HG03064 (cell line): Measurements from ENCODE around the gene SRCAP.
A peak's percentile ranks its signal among the peaks of the same experiment; 100 is the strongest.
"Not testable (repeated sequence)": the region's sequence is repeated elsewhere in the genome, so short reads cannot be mapped to it uniquely, and the experiment has no call there.

Source experiments
- ATAC-seq: cut with Tn5 transposase; IDR thresholded peaks from one replicate; pipeline ENCODE4 v1.9.1; 2021; ENCODE audit warnings: low read depth; ENCODE audit not compliant: unreplicated experiment

SRCAP gene

GRCh38 chr16:30697264-30698138, 1.5 kb upstream of the SRCAP start:
- peak; percentile 77 for ATAC-seq

GRCh38 chr16:30698139-30698815, 694 bp upstream of the SRCAP start:
- ATAC-seq: peak; percentile 59

GRCh38 chr16:30699615-30700099, 686 bp downstream of the SRCAP start:
- ATAC-seq: no peak

- no peak for ATAC-seq
Measured at GRCh38 chr16:30700491-30700890, 1.5 kb downstream of the SRCAP start.

- ATAC-seq: no peak
Measured at GRCh38 chr16:30700971-30701370, 2.0 kb downstream of the SRCAP start.

- ATAC-seq: not testable (repeated sequence)
Measured at GRCh38 chr16:30703071-30703470, 4.1 kb downstream of the SRCAP start.

GRCh38 chr16:30703971-30704370, 5.0 kb downstream of the SRCAP start:
- no peak for ATAC-seq

GRCh38 chr16:30706046-30706445, 7.1 kb downstream of the SRCAP start:
- no peak for ATAC-seq

GRCh38 chr16:30710971-30711370, 12.0 kb downstream of the SRCAP start:
- no peak for ATAC-seq

GRCh38 chr16:30711712-30712111, 12.7 kb downstream of the SRCAP start:
- no peak for ATAC-seq

- no peak for ATAC-seq
Measured at GRCh38 chr16:30715750-30716445, 16.9 kb downstream of the SRCAP start.

- ATAC-seq: no peak
Measured at GRCh38 chr16:30720086-30720485, 21.1 kb downstream of the SRCAP start.

GRCh38 chr16:30720694-30721093, 21.7 kb downstream of the SRCAP start:
- ATAC-seq: no peak

GRCh38 chr16:30721167-30721566, 22.2 kb downstream of the SRCAP start:
- ATAC-seq: no peak

GRCh38 chr16:30721606-30722005, 22.6 kb downstream of the SRCAP start:
- ATAC-seq: no peak

GRCh38 chr16:30722443-30722842, 23.5 kb downstream of the SRCAP start:
- ATAC-seq: no peak

- no peak for ATAC-seq
Measured at GRCh38 chr16:30722916-30723315, 23.9 kb downstream of the SRCAP start.

GRCh38 chr16:30723725-30724355, 24.9 kb downstream of the SRCAP start:
- no peak for ATAC-seq

- ATAC-seq: no peak
Measured at GRCh38 chr16:30724641-30725417, 25.9 kb downstream of the SRCAP start.

- no peak for ATAC-seq
Measured at GRCh38 chr16:30725418-30725792, 26.4 kb downstream of the SRCAP start.
